Activated gamma-delta T cell treated with Interleukin-2 at 50 U/mL for 16 hours (primary cell): ENCODE data around the gene DSG2.
"Not testable (repeated sequence)": the region's sequence is repeated elsewhere in the genome, so short reads cannot be mapped to it uniquely, and the experiment has no call there.

Source experiments
- DNase-seq: peaks from one replicate; pipeline ENCODE4 v3.0.0-alpha.2; 2020

The DSG2 gene

DNA sequence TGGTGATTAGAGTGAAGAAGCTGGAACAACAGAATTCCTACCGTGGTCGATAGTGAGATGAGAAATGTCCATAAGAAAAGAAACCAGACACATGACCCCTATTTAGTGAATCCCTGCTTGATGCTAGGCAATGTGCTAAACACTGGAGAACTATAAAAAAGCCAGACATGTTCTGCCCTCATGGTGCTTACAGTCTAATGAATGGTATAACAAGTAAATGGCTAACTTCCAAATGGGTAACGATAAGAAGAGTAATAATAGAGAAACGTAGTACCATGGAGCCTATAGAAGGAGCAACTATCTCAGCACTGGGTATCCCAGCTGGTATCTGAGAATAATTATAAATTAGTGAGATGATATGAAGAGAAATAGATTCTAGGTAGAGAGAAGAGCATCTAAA is 5.0 kb downstream of the DSG2 start:
- no peak for DNase-seq

DNA sequence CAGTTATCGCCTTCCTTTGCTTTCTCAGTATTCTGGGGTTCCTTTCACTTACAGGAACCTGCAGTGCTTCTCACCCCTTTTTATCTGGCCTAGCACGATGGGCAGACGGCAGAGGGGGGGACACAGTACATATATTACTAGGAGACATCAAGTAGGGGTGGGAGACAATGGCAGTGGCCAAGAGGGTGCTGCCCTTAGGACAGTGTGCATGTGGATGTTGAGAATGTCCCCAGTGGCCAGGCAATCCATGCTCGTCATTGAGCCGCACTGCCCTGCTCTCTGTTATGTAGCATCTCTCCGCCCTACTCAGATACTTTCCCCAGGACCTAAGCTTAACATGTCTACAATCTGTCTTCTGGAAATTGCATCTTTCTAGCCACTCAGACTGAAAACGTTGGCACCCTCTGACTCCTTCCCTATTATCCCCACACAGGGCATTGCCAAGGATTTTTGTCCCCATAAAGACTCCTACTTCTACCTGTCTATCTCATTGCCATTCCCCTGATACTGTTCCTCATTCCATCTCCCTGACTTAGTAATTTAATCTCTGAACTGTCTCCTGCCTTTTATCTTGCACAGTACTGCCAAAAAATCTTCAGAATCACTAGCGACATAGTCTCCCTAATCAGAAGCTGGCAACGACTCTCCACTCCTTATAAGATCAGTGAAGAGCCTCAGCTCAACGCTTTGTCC is 6.6 kb downstream of the DSG2 start:
- no peak for DNase-seq

DNA sequence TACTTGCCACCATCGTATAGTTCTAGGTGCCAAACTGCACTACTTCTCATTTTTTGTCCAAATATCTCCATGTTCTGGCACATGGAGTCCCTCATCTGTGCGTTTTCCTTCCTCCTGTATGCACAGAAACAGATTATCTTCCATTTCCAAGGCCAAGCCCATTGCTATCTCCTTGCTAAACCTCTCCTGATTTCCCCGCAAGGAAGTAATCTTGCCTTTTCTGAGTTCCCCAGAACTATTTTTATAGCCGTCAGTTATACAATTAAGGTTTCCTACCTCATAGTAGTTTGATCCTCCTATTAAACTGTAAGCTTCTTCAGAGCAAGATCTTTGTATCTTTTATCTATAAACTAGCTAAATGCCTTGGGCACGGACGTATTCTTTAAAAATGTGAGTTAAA is 7.2 kb downstream of the DSG2 start:
- no peak for DNase-seq

DNA sequence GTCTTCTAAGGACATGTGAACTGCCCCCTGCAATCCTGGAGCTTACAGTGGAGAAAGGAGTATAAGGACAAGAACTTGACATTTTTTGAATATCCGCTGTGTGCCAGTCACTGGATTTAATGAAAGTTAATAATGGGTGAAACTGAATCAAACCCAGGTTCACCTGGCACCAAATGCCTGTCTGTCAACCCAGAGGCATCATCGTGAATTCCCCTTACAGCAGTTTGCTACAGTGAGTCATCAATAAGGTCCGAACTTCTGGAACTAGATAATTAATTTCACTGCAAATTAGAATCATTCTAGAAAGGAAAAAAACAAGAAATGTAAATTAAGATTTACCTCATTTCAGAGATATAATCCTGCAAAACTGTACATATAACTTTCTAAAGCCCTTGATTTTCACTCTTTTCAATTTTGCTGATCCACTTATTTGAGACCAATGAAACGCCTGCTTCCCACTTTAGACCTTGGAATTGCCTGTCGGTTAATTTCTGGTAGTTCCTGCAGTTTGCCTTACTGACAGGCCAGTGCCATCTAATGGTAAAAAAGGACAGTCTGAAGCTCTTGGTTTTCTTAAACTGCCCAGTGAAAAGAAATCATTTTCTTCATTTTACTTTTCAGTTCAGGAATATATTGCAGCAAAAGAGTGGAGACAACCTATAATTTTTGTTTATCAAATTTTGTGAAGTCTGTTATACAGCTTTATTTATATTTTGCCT is 8.2 kb downstream of the DSG2 start:
- no peak for DNase-seq

DNA sequence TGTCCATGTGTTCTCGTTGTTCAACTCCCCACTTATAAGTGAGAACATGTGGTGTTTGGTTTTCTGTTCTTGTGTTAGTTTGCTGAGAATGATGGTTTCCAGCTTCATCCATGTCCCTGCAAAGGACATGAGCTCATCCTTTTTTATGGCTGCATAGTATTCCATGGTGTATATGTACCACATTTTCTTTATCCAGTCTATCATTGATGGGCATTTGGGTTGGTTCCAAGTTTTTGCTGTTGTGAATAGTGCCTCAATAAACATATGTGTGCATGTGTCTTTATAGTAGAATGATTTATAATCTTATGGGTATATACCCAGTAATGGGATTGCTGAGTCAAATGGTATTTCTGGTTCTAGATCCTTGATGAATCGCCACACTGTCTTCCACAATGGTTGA is 9.1 kb downstream of the DSG2 start:
- not testable (repeated sequence) for DNase-seq

DNA sequence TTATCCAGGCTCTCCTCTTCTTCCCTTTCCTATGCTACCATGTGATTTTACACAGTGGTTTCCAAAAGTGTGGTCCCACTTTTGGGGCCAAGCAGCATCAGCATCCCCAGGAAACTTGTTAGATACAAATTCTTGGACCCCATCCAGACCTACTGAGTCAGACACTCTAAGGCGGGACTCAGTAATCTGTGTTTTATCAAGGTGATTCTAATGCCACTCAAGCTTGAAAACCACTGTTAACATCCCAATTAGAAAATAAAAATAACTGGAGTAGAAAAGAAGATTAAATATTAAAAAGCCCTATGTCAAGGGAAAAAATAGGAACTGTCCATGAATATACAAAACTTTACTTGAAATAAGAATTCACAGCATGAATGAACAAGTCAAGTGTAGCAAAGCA is 10.8 kb downstream of the DSG2 start:
- DNase-seq = no peak

DNA sequence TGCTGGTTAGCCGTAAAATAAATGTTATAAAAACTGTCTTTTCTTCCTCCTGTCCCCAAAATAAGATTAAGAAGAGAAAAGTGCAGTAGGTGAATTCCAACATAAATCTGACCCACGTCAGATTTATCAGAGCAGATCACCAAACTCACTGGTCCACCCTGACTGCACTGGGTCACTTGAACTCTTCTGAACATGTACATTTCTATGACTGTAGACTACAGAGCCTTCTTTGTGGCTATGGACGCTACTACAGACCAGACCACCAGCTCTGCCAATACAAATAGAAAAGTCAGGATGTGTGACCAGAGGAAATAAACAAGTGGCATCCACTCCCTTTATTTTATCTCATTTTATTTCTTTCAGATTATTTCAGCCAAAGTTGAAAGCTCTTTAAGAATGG is 11.6 kb downstream of the DSG2 start:
- DNase-seq = no peak

DNA sequence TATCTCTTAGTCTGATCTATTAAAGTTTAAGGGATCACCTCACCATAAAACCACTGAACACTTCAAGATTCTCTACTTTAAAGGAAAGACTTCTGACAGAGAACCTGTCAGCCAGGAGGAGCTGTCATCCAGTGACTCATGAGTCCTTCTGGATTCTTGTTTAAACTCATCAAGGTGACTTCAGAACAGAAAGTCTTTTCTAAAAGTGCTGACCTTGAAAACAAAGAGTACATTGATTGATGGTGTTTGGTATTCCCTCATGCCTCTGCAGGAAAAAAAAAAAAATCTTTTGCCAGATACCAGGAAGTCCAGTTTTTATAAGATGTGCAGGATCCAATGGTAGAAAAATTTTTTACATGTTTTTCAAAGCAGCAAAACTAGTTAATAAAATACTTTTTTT is 12.3 kb downstream of the DSG2 start:
- no peak for DNase-seq

DNA sequence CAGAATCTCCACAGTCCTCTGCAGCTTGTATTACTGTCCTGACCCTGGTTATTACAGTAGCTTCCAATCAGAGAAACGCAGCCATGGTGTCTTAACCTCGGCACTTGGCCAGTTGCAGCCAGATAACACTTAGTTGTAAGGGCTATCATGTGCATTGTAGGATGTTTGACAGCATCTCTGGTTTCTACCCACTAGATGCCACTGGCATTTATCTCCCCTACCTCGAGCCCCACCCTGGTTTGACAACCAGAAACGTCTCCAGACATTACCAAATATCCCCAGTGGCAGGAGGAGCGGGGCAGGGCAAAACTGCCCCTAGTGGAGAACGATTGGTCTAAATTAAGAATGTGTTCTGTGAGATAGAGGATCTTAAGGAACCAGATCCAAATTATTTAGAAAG is 13.1 kb downstream of the DSG2 start:
- no peak for DNase-seq

DNA sequence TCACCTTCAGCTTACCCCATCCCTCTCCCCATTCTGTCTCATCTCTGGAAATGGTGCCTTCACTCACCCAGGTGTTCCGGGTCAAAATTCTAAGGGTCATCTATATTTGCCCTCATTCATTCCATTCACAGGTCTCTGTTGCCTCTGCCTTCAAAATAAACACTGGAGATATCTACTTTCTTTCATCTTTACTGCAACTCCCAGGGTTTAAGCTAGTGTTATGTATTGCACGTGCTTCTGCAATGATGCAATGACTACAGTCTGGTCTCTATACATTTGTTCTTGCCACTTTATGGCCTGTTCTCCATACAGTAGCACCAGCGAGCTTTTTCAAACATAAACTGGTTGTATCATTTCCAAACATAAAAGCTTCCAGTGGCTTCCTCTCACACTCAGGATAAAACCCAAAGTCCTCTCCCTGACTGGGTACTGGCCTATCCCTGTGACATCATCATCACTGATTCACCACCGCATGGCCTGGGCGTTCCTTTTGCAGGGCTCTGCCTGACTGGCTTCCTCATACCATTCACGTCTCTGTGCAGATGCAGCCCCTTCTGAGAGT is 14.3 kb downstream of the DSG2 start:
- no peak for DNase-seq

DNA sequence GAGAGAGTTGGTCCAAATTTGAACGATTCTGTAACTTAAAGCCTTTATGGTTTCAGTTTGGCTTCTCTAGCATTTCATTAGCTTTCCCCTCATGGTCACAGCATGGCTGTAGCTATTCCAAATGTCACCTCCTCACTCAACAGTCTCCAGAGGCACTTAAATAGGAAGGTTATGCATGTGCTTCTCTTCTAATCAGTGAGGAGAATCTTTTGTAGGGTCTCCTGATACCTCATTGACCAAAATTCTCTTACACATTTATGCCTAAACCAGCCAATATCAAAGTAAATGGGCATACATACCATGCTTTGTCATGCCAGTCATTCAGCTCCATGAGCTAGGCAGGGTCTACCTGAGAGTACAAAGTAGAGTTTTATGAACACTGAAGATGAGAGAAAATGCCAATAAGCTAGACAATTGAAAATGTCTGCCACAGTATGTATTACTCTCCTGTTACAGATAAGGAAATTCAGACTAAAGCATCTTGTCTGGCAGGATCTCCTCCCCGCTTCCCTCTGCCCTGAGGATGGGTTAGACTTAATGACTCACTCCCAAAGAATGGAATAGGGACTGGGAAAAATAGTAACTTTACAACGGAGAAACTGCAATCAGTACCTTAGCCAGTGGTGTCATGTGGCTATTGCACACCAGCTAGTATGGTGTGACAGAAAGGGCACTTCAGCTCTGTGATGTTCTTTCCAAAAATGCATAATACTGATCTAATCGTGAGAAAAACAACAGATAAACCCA is 15.4 kb downstream of the DSG2 start:
- no peak for DNase-seq

DNA sequence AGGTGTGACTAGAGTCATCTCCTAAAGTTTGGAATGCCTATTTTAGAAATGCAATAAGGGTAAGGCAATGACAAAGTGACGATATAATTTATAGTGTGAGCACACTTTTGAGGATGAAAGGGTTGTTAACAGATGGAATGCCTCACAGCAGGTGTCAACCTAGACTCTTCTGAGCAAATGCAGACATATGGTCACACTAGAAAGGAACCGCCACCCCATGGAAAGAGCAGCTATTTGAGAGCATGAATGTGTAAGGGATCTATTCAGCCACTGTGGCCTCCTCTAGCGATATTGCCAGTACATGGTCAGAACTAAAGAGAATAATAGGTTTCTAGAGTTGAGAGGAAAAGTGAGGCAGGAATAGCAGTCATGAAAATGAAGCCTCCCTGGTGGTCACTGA is 18.5 kb downstream of the DSG2 start:
- no peak for DNase-seq

DNA sequence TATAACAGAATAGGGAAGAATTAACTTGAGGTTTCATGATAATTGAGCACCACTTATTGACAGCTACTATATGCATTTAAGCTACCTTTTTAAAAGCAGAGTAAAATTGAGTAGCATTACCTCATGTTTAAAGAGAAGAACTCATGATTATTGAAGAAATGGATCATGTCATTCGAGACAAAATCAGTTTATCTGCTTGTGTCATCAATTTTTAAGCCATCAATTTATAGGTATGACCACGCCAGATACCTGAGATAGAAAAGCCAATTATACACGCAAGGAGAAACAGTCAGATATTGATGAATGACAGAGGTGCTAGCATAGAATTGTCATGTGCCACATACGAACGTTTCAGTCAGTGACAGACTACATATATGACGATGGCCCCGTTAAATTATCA is 28.4 kb downstream of the DSG2 start:
- no peak for DNase-seq

DNA sequence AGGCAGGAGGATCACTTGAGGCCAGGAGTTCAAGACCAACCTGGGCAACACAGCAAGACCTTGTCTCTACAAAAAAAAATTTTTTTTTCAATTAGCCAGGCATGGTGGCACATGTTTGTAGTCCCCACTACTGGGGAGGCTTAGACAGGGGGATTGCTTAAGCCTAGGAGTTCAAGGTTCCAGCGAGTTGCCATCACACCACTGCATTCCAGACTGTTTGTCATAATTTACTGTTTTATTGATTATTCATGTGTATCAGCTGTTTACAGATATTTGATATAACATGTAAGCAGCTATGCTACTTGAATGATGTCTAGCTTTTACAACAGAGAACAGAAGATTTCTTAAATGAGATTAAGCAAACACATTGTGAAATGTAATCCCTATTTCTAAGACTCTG is 35.3 kb downstream of the DSG2 start:
- DNase-seq = no peak

DNA sequence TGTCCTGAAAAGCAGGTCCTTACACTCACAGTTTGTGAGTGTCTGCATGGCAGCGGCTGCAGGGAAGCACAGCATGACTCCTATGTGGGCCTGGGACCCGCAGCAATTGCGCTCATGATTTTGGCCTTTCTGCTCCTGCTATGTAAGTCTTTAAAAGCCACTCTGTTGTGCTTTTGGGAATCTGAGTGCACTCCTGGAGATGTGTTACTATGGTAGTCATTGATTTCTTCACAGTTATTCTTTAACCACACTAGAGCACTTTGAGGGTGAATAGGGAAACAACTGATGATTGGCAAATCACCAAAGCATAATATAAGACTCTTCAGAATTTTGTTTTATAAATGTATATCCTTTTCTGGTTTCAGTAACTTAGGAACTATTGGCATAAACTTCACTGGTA is 40.9 kb downstream of the DSG2 start:
- DNase-seq = no peak

DNA sequence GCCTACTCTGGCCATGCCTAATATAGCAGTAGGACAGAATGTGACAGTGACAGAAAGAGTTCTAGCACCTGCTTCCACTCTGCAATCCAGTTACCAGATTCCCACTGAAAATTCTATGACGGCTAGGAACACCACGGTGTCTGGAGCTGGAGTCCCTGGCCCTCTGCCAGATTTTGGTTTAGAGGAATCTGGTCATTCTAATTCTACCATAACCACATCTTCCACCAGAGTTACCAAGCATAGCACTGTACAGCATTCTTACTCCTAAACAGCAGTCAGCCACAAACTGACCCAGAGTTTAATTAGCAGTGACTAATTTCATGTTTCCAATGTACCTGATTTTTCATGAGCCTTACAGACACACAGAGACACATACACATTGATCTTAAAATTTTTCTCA is 48.5 kb downstream of the DSG2 start:
- no peak for DNase-seq

DNA sequence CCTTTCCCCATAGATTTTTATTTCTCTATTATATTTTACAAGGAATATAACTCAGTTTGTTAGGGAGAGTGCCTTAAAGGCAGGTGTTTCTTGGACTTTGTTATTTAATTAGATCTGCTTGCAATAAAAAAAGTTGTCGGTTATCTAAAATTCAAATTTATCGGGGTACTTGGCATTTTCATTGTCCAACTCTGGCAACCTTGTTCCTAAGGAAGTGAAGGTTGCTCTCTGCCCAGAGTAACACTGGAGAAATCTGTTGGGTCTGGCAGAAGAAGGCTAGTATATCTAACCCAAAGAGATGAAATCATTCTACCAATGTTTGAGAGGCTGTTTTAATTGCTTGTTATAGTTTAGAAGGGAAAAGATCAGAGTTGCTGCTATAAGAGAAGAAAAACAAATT is 50.9 kb downstream of the DSG2 start:
- DNase-seq = no peak

DNA sequence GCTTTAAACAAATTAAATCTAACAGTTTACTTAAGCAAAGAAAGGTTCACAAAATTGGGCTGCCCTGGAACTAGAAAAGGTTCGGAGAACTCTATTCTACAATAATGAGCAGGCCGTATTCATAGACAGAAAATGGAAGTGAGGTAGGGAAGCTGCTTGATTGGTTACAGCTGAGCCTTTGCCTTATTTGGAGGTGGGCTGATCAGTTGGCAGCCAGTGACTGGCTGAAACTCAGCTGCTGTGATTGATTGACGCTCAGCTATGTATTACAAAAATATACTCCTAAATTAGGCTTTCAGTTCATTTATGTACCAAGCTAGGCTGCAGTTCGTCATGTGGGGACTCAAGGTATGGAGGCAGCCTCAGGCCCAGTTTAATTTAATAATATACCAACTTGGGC is 51.4 kb downstream of the DSG2 start:
- DNase-seq = no peak

DNA sequence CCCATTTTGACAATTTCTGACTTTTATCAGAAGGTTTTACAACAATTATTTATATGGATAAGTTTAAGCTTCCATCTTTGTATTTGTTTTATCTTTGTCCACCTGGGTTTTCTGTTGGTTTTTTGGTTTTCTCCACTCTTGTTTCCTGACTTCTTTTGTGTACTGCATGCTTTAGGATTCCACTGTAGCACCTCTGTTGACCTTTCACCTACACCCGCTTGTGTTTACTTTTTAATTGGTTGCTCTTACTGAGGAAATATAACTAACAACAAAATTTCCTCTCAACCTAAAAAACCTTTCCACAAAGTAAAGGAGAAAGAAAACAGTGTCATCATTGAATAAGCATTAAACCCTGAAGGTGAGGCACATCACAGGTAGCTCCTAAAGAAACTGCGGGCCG is 53.9 kb downstream of the DSG2 start:
- no peak for DNase-seq

DNA sequence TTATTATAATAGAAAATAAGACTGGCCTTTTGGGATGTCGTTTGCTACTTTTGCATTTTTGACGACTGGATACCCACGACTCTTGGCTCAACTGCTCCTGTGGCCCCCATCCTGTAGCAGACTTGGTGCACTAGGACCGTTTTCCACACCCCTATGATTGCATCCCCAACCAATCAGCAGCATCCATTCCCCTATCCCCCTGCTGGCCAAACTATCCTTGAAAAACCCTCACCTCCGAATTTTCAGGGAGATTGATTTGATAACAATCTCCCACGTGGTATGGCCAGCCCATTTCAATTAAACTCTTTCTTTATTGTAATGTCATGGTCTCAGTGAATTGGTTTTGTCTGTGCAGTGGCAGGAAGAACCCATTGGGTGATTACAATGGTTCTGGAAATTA is 55.8 kb downstream of the DSG2 start:
- DNase-seq = no peak

DNA sequence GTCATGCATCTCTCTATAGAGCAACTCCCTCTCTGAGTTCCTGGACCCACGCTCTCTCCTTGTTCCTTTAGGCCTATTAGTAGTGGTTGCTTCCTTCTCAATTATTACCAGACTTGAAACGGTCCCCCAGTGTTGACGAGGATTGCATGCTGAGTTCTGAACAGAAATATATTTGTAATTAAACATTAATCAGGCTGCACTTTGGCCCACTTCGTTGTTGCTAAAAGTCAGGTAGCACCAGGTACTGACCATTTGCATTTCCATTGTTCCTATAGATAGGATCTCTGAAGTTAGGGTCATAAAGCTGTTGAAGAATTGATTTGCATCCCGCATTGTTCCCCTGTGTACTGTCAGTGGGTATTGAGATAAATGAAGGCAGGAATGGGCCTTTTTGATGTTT is 56.8 kb downstream of the DSG2 start:
- DNase-seq = no peak

DNA sequence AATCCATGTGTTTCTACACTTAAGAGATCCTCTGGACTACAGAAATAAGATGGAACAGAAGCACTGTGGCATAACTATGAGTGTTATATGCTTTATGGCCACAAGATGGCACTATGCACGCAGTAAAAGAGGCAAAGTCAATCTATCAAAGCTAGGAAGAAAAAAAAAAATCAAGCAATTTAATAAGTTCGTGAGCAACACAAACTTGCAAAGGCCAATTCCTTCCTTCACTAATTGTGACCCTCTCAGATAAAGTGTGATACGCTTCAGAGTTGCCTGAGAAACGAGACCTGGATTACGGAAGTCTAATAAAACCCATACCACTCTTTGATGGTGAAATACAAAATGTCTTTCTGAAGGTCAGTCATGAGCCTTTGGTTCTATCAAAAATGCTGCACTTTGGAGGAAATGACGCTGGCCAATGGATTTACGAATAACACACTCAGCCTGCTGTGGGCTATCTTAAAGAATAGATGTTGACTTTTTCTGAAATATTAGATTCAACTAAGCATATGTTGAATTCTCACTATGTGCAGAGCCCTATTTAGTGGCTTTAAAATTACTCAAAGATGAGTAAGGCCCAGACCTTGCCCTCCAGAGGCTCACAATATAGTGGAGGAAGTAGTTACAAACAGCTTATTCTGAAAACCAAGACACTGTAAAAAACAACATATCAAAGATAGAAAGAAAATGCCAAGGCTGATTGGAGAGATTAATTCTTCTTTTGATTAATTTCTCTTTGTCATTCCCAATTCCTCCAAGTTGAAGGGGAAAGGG is 58.2 kb downstream of the DSG2 start:
- DNase-seq = peak; percentile 11

DNA sequence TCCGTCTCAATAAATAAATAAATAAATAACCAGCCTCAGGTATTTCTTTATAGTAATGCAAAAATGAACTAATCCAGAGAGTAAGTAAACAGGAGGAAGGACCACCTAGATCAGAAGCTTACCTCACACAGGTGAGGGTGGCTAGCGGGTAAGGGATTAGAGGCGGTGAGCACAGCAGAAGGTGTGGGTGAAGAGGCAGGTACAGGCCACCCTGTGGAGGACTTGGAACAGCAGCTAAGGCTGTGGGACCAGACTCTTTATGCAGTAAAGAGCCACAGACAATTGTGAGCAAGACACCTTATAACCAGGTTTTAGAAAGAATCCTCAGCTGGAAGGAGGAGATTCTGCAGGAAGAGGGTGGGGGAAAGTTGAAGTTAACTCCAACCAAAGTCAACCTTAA is 59.5 kb downstream of the DSG2 start:
- no peak for DNase-seq
